Neutrophil (primary cell): ENCODE data around the gene PLCB4.

Source experiments
- H3K27ac ChIP-seq: fragments of 200-600 bp; sonication (generic); 2 replicates; pipeline ENCODE4 v1.5.1; 2016; ENCODE audit warnings: mild to moderate bottlenecking, moderate library complexity
- H3K27me3 ChIP-seq: fragments of 200-600 bp; sonication (generic); 2 replicates; pipeline ENCODE4 v1.6.0; 2016; ENCODE audit warnings: mild to moderate bottlenecking
- H3K36me3 ChIP-seq: fragments of 200-600 bp; sonication (generic); 2 replicates; pipeline ENCODE4 v1.5.1; 2017
- H3K4me1 ChIP-seq, 2 experiments: fragments of 200-600 bp in 1 of 2; sonication (generic) in 1 of 2; 1 replicate in 1 of 2; 2 replicates in 1 of 2; pipeline versions ENCODE4 v1.5.1 to v1.6.1; 2013 to 2016; ENCODE audit warnings: low read depth in 1 of 2, low read length in 1 of 2, mild to moderate bottlenecking in 1 of 2, moderate library complexity in 1 of 2; ENCODE audit not compliant: control insufficient read depth in 1 of 2, insufficient read depth in 1 of 2
- H3K4me3 ChIP-seq, 2 experiments: fragments of 200-600 bp in 1 of 2; sonication (generic) in 1 of 2; 1 replicate in 1 of 2; 2 replicates in 1 of 2; pipeline ENCODE4 v1.5.1; 2013 to 2016; ENCODE audit warnings: low read depth in 1 of 2, low read length in 1 of 2, mild to moderate bottlenecking in 1 of 2, moderate library complexity in 1 of 2
- H3K9me3 ChIP-seq: fragments of 200-600 bp; sonication (generic); 2 replicates; pipeline ENCODE4 v1.5.1; 2016
- CTCF ChIP-seq: fragments of 200-600 bp; sonication (generic); IDR thresholded peaks from 2 replicates; pipeline ENCODE4 v1.5.1; 2016; ENCODE audit warnings: antibody characterized with exemption

The PLCB4 gene

GRCh38 chr20:9103955-9104354 is 35.1 kb downstream of the PLCB4 start:
- H3K36me3 ChIP-seq, result no peaks in the 10 kb centered on the region
- no peak overlapping the region for H3K4me3 ChIP-seq
- TF ChIP-seq CTCF, result no peak
- no peak overlapping the region for H3K27ac ChIP-seq
- H3K27me3 ChIP-seq, result no peaks in the 10 kb centered on the region
- H3K9me3 ChIP-seq, result no peaks in the 10 kb centered on the region
- H3K4me1 ChIP-seq, result no peaks in the 10 kb centered on the region

- Histone ChIP-seq H3K27ac (no peak overlapping the region), H3K27me3 (no peaks in the 10 kb centered on the region), H3K4me3 (no peak overlapping the region), H3K4me1 (no peaks in the 10 kb centered on the region), H3K36me3 (no peaks in the 10 kb centered on the region), H3K9me3 (no peaks in the 10 kb centered on the region)
- TF ChIP-seq CTCF, result no peak
These were observed 39.4 kb downstream of the PLCB4 start for GRCh38 chr20:9108260-9108659.

- H3K27me3 ChIP-seq, result no peaks in the 10 kb centered on the region
- H3K9me3 ChIP-seq, result no peaks in the 10 kb centered on the region
- H3K4me1 ChIP-seq, result no peaks in the 10 kb centered on the region
- H3K27ac ChIP-seq, result no peak overlapping the region
- H3K36me3 ChIP-seq, result no peaks in the 10 kb centered on the region
- no peak overlapping the region for H3K4me3 ChIP-seq
- TF ChIP-seq CTCF, result no peak
These were observed 40.7 kb downstream of the PLCB4 start for GRCh38 chr20:9109566-9109965.

GRCh38 chr20:9110365-9110764 is 41.5 kb downstream of the PLCB4 start:
- H3K27me3 ChIP-seq, result no peaks in the 10 kb centered on the region
- no peaks in the 10 kb centered on the region for H3K4me1 ChIP-seq
- H3K27ac ChIP-seq, result no peak overlapping the region
- H3K9me3 ChIP-seq, result no peaks in the 10 kb centered on the region
- no peak for TF ChIP-seq CTCF
- no peak overlapping the region for H3K4me3 ChIP-seq
- no peaks in the 10 kb centered on the region for H3K36me3 ChIP-seq

GRCh38 chr20:9110916-9111432 is 42.1 kb downstream of the PLCB4 start:
- H3K4me1 ChIP-seq, result no peaks in the 10 kb centered on the region
- H3K27me3 ChIP-seq, result no peaks in the 10 kb centered on the region
- no peaks in the 10 kb centered on the region for H3K9me3 ChIP-seq
- no peak overlapping the region for H3K4me3 ChIP-seq
- no peak overlapping the region for H3K27ac ChIP-seq
- H3K36me3 ChIP-seq, result no peaks in the 10 kb centered on the region
- no peak for TF ChIP-seq CTCF
